ENCODE measurements around the gene FPGT. TPM values are rescaled to one million over a fixed set of nuclear protein-coding genes. Genes with fewer than 3 reads are reported as not detected.

The FPGT gene
- total RNA-seq, 4 donors from 2014 or later = 9.9 to 19.9 (median 13.7) TPM

- Histone ChIP-seq H3K4me3 (no peak overlapping the region), H3K27ac (no peak overlapping the region), H3K4me1 (no peaks in the 10 kb centered on the region), H3K9me3 (no peaks in the 10 kb centered on the region), H3K27me3 (no peaks in the 10 kb centered on the region), H3K36me3 (no peaks in the 10 kb centered on the region)
- TF ChIP-seq EP300 (IDR thresholded peaks at IDR 0.05) (no peak), POLR2AphosphoS5 (IDR thresholded peaks at IDR 0.05) (no peak), POLR2A (IDR thresholded peaks at IDR 0.05) (no peak)
- TF ChIP-seq, protein P1, sequence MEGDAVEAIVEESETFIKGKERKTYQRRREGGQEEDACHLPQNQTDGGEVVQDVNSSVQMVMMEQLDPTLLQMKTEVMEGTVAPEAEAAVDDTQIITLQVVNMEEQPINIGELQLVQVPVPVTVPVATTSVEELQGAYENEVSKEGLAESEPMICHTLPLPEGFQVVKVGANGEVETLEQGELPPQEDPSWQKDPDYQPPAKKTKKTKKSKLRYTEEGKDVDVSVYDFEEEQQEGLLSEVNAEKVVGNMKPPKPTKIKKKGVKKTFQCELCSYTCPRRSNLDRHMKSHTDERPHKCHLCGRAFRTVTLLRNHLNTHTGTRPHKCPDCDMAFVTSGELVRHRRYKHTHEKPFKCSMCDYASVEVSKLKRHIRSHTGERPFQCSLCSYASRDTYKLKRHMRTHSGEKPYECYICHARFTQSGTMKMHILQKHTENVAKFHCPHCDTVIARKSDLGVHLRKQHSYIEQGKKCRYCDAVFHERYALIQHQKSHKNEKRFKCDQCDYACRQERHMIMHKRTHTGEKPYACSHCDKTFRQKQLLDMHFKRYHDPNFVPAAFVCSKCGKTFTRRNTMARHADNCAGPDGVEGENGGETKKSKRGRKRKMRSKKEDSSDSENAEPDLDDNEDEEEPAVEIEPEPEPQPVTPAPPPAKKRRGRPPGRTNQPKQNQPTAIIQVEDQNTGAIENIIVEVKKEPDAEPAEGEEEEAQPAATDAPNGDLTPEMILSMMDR (IDR thresholded peaks at IDR 0.05) = no peak
- 67 to 93% methylated on average over 1 of the region's 1 CpG for WGBS, 2 donors (ENCODE audit: low coverage in 1 of 2)
- no peak for ATAC-seq
These were observed 17.2 kb downstream of the FPGT start for GRCh38 chr1:74215229-74215628.

- H3K27ac ChIP-seq = no peak overlapping the region
- H3K4me1 ChIP-seq = no peaks in the 10 kb centered on the region
- H3K9me3 ChIP-seq = peaks cover 0 to 2% (median 0%) of the 10 kb centered on the region in 3 donors
- TF ChIP-seq, protein P1 (IDR thresholded peaks at IDR 0.05) = no peak
- no peak for TF ChIP-seq POLR2A (IDR thresholded peaks at IDR 0.05)
- no peak overlapping the region for H3K4me3 ChIP-seq
- peaks cover 3 to 10% of the 10 kb centered on the region in 2 donors for H3K36me3 ChIP-seq
- 93 to 100% methylated on average over 2 to 3 of the region's 5 CpGs for WGBS, 2 donors (ENCODE audit: low coverage in 1 of 2)
- no peak for ATAC-seq
- no peaks in the 10 kb centered on the region for H3K27me3 ChIP-seq
These were observed 24.7 kb downstream of the FPGT start for GRCh38 chr1:74222701-74223100.

- 33% methylated on average over 1 of the region's 3 CpGs; no CpG with 5 or more reads in 1 of the 2 donors for WGBS, 2 donors (ENCODE audit: low coverage in 1 of 2)
- H3K27ac ChIP-seq = no peak overlapping the region
- peaks cover 0 to 4% (median 2%) of the 10 kb centered on the region in 3 donors for H3K9me3 ChIP-seq
- no peak for ATAC-seq
- H3K4me3 ChIP-seq = no peak overlapping the region
- TF ChIP-seq, protein P1 (IDR thresholded peaks at IDR 0.05) = no peak
- no peak for TF ChIP-seq EP300 (IDR thresholded peaks at IDR 0.05)
- no peak for TF ChIP-seq POLR2A (IDR thresholded peaks at IDR 0.05)
- no peak for TF ChIP-seq POLR2AphosphoS5 (IDR thresholded peaks at IDR 0.05)
- no peaks in the 10 kb centered on the region for H3K27me3 ChIP-seq
- no peaks in the 10 kb centered on the region for H3K4me1 ChIP-seq
- H3K36me3 ChIP-seq = peaks cover 3 to 10% of the 10 kb centered on the region in 2 donors
These were observed 25.4 kb downstream of the FPGT start for GRCh38 chr1:74223453-74223852.

GRCh38 chr1:74235153-74235552, 37.1 kb downstream of the FPGT start, which contains the start of gene TNNI3K:
TNNI3K (plus strand) TSS chr1:74235387; CDS start chr1:74235452, 65 bp downstream.
- no peak for ATAC-seq
- H3K9me3 ChIP-seq = no peaks in the 10 kb centered on the region
- H3K4me1 ChIP-seq = no peaks in the 10 kb centered on the region
- H3K36me3 ChIP-seq = peaks cover 0 to 8% of the 10 kb centered on the region in 2 donors
- no peak within 1 kb of the TSS for H3K4me3 ChIP-seq
- no peak within 1 kb of the TSS for H3K27ac ChIP-seq
- no peaks in the 10 kb centered on the region for H3K27me3 ChIP-seq
- TF ChIP-seq POLR2A (IDR thresholded peaks at IDR 0.05) (no peak), POLR2AphosphoS5 (IDR thresholded peaks at IDR 0.05) (no peak), EP300 (IDR thresholded peaks at IDR 0.05) (no peak)
- TF ChIP-seq, protein P1 (IDR thresholded peaks at IDR 0.05) = no peak
- WGBS, 2 donors (ENCODE audit: low coverage in 1 of 2) = 38 to 64% methylated on average over 2 of the region's 2 CpGs

- H3K9me3 ChIP-seq = no peaks in the 10 kb centered on the region
- TF ChIP-seq POLR2AphosphoS5 (IDR thresholded peaks at IDR 0.05) (no peak), EP300 (IDR thresholded peaks at IDR 0.05) (no peak), POLR2A (IDR thresholded peaks at IDR 0.05) (no peak)
- TF ChIP-seq, protein P1 (IDR thresholded peaks at IDR 0.05) = no peak
- 83 to 97% methylated on average over 2 to 3 of the region's 3 CpGs for WGBS, 2 donors (ENCODE audit: low coverage in 1 of 2)
- no peak overlapping the region for H3K4me3 ChIP-seq
- peaks cover 0 to 8% of the 10 kb centered on the region in 2 donors for H3K36me3 ChIP-seq
- ATAC-seq = no peak
- no peak overlapping the region for H3K27ac ChIP-seq
- H3K27me3 ChIP-seq = no peaks in the 10 kb centered on the region
- H3K4me1 ChIP-seq = no peaks in the 10 kb centered on the region
These were observed 38.4 kb downstream of the FPGT start for GRCh38 chr1:74236440-74236839.
